Heart left ventricle (tissue), 13 donors: ENCODE data around the gene NAPSA.

Source experiments
- POLR2A ChIP-seq, 2 donors: fragments of 450-650 bp; IDR thresholded peaks; one replicate each; pipeline ENCODE4 v1.6.1; 2017; ENCODE audit warnings: antibody characterized with exemption in 2 of 2, mild to moderate bottlenecking in 2 of 2, moderate library complexity in 2 of 2
- TF ChIP-seq, protein P1 (sequence below), 12 donors: fragments of 200-600 bp; sonication (generic) in 4 of 12; IDR thresholded peaks; one replicate each; pipeline versions ENCODE4 v1.5.0 to v1.8.0; 2018 to 2022; ENCODE audit warnings: antibody characterized with exemption in 12 of 12, mild to moderate bottlenecking in 5 of 12
- donor health status: ischemic (EF 13 %, LVEDD 7.1; RV severe dilation, severe dysfunction).
- donor health status: DM: no; HTN: yes; CAD: no.
- donor health status: DM: no; HTN: no; CAD: no.
- donor health status: ischemic (EF 25% LVEDD 6.9; RV normal size, moderate dysfunction).
- donor health status: ischemic (EF 25% LVEDD 5.7; RV mildly dilated, moderate dysfunction).
- donor health status: ischemic (EF 35%, LVEDD 5.7; RV mildly dilated, moderate dysfunction).
- donor health status: nonischemic (EF 11% LVEDD 7.7; RV severe dilation, severe dysfunction).
- donor health status: DM: yes; HTN: yes; CAD: no.
- donor health status: PGD.
- donor health status: ischemic (EF 29% LVEDD 5.4; RV normal size, mild dysfunction).
- donor health status: nonischemic (EF 23%, LVEDD 6.1; RV moderate dilation, normal function).

DNA sequence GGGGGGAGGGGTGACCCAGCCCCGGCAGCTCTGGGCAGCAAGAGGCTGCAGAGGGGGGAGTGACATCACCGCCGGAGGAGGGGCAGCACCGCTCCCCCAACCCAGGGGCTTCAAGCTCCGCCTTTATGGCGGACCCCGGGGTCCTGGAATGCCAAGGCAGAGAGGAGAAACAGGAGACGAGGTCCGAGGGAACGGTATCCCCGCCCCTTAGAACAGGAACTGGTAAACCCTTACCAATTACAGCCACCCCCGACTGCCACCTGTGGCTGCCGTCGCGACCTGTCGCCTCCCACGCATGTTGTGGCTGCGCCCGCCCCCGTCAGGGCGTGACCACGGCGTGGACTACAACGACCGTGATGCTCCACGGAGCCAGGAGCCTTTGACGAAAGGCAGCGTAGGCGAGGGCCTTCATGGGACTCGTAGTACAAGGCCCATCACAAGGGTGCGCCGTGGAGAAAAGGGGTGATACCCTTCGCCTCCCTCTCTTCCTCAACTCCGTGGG lies 32.2 kb downstream of the NAPSA start:
- TF ChIP-seq, protein P1, sequence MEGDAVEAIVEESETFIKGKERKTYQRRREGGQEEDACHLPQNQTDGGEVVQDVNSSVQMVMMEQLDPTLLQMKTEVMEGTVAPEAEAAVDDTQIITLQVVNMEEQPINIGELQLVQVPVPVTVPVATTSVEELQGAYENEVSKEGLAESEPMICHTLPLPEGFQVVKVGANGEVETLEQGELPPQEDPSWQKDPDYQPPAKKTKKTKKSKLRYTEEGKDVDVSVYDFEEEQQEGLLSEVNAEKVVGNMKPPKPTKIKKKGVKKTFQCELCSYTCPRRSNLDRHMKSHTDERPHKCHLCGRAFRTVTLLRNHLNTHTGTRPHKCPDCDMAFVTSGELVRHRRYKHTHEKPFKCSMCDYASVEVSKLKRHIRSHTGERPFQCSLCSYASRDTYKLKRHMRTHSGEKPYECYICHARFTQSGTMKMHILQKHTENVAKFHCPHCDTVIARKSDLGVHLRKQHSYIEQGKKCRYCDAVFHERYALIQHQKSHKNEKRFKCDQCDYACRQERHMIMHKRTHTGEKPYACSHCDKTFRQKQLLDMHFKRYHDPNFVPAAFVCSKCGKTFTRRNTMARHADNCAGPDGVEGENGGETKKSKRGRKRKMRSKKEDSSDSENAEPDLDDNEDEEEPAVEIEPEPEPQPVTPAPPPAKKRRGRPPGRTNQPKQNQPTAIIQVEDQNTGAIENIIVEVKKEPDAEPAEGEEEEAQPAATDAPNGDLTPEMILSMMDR (IDR thresholded peaks at IDR 0.05), result no peak
- TF ChIP-seq POLR2A (IDR thresholded peaks at IDR 0.05), result no peak
